GM10266 (cell line): ENCODE measurements around the gene MAGI1.
"Not testable (repeated sequence)": the region's sequence is repeated elsewhere in the genome, so short reads cannot be mapped to it uniquely, and the experiment has no call there.

Experiments
- DNase-seq: peaks from one replicate; pipeline ENCODE4 v3.0.0; 2012; ENCODE audit errors: extremely low spot score
- CTCF ChIP-seq: IDR thresholded peaks from 2 replicates; pipeline ENCODE4 v1.5.1; 2012; ENCODE audit warnings: mild to moderate bottlenecking, low read depth; ENCODE audit not compliant: control insufficient read depth, insufficient read depth; ENCODE audit errors: missing control alignments

MAGI1 gene

GRCh38 chr3:65576228-65576627 is 462.5 kb downstream of the MAGI1 start:
- no peak for TF ChIP-seq CTCF
- DNase-seq, result no peak

- DNase-seq, result no peak
- no peak for TF ChIP-seq CTCF
These were observed 463.3 kb downstream of the MAGI1 start for GRCh38 chr3:65575376-65575840.

GRCh38 chr3:65573548-65574116 is 465.1 kb downstream of the MAGI1 start:
- no peak for TF ChIP-seq CTCF
- no peak for DNase-seq

GRCh38 chr3:65572175-65572777 is 466.4 kb downstream of the MAGI1 start:
- DNase-seq, result no peak

GRCh38 chr3:65569845-65570405 is 468.8 kb downstream of the MAGI1 start:
- DNase-seq, result no peak
- TF ChIP-seq CTCF, result no peak

More at GRCh38 chr3:65572175-65572777, 466.4 kb downstream of the MAGI1 start:
- TF ChIP-seq CTCF, result no peak

- no peak for DNase-seq
- no peak for TF ChIP-seq CTCF
These were observed 469.6 kb downstream of the MAGI1 start for GRCh38 chr3:65569129-65569528.

- no peak for DNase-seq
- no peak for TF ChIP-seq CTCF
These were observed 470.2 kb downstream of the MAGI1 start for GRCh38 chr3:65568497-65568896.

GRCh38 chr3:65565744-65566143 is 473.0 kb downstream of the MAGI1 start:
- not testable (repeated sequence) for DNase-seq
